Psoas muscle (tissue), 8 donors: Measurements from ENCODE around the gene TRPM2. TPM values are rescaled to one million over a fixed set of nuclear protein-coding genes. Genes with fewer than 3 reads are reported as not detected.

ENCODE experiments used
- ATAC-seq, 4 donors: fragments of 200-7000 bp; cut with Tn5 transposase; one replicate each; pipeline ENCODE4 v1.9.1; 2020; ENCODE audit warnings: moderate library complexity in 3 of 4, mild to moderate bottlenecking in 2 of 4
- DNase-seq, 2 donors: peaks; one replicate each; pipeline ENCODE4 v3.0.0-alpha.2; 2020
- H3K27ac ChIP-seq: fragments of 200-600 bp; one replicate; pipeline ENCODE4 v1.8.0; 2022
- H3K27me3 ChIP-seq, 3 donors: fragments of 200-600 bp in 1 of 3; one replicate each; pipeline versions ENCODE4 v1.6.1 to v1.8.0; 2013 to 2022; ENCODE audit warnings: low read length in 2 of 3, mild to moderate bottlenecking in 2 of 3, moderate library complexity in 1 of 3; ENCODE audit not compliant: insufficient read depth in 3 of 3
- H3K36me3 ChIP-seq, 2 donors: fragments of 200-600 bp in 1 of 2; one replicate each; pipeline versions ENCODE4 v1.6.1 to v1.8.0; 2013 to 2022; ENCODE audit warnings: low read depth in 1 of 2, mild to moderate bottlenecking in 1 of 2, moderate library complexity in 1 of 2; ENCODE audit not compliant: insufficient read depth in 1 of 2
- H3K4me1 ChIP-seq: fragments of 200-600 bp; one replicate; pipeline ENCODE4 v1.8.0; 2022
- H3K4me3 ChIP-seq: fragments of 200-600 bp; one replicate; pipeline ENCODE4 v1.8.0; 2022; ENCODE audit warnings: mild to moderate bottlenecking
- H3K9me3 ChIP-seq: fragments of 200-600 bp; one replicate; pipeline ENCODE4 v1.8.0; 2022
- WGBS, 3 donors: extraction: QIAGEN DNeasy Blood & Tissue Kit; methylation state at CpG; one replicate each; pipeline versions ENCODE4 v1.1.6 to v1.1.7; 2013; 5-methylcytosine and 5-hydroxymethylcytosine counted together
- intact Hi-C, 2 donors: fragments of 100-400 bp; cut with DNase I; formaldehyde crosslinking; loops; one replicate each; pipeline versions ENCODE4 v1.11.0 to v1.14.2; 2022
- polyA plus RNA-seq, 3 donors: library from polyadenylated mRNA; stranded (reverse); fragments of 200-250 nt; gene quantifications; one replicate each; pipeline ENCODE4 v1.2.3, GENCODE V29; 2013
- total RNA-seq, 4 donors: library from RNA; stranded (reverse); fragmentation: NEBNext Ultra II Directional in 2 of 4; extraction: Animal tissue kit (Norgen Biotek cat#: 25700) in 2 of 4; gene quantifications; one replicate each; pipeline versions ENCODE4 v1.2.1 to v1.2.4, GENCODE V29; 2021 to 2023
- TF ChIP-seq, protein P1 (sequence below): fragments of 200-600 bp; IDR thresholded peaks from one replicate; pipeline ENCODE4 v1.8.0; 2022; ENCODE audit warnings: antibody characterized with exemption
- donor health status: healthy with polysubstance abuse.
- donor health status: DM: no; HTN: no; CAD: no; lungs with moderate emphysema.
- donor health status: Bipolar disorder and iron deficiency.
- donor health status: healthy.
- donor health status: DM: yes; HTN: yes; CAD: no.
- donor health status: DM: no; HTN: no; CAD: no.
- donor health status: DM: no; HTN: no; CAD: no.
- donor health status: DM: yes; HTN: yes; CAD: no.

The TRPM2 gene
- total and polyA plus RNA-seq, 7 donors, result 0.08 to 1.7 (median 0.76) TPM

- ATAC-seq, result no peak
- H3K4me3 ChIP-seq, result no peak overlapping the region
- no peaks in the 10 kb centered on the region for H3K4me1 ChIP-seq
- no peak for DNase-seq
- H3K27me3 ChIP-seq, result peaks cover 0 to 17% (median 2%) of the 10 kb centered on the region in 3 donors
- intact Hi-C loops, result no loop called here
- H3K9me3 ChIP-seq, result no peaks in the 10 kb centered on the region
- no peak overlapping the region for H3K27ac ChIP-seq
- 82 to 86% (median 83%) methylated on average over 16 of the region's 16 CpGs for WGBS, 3 donors
- TF ChIP-seq, protein P1, sequence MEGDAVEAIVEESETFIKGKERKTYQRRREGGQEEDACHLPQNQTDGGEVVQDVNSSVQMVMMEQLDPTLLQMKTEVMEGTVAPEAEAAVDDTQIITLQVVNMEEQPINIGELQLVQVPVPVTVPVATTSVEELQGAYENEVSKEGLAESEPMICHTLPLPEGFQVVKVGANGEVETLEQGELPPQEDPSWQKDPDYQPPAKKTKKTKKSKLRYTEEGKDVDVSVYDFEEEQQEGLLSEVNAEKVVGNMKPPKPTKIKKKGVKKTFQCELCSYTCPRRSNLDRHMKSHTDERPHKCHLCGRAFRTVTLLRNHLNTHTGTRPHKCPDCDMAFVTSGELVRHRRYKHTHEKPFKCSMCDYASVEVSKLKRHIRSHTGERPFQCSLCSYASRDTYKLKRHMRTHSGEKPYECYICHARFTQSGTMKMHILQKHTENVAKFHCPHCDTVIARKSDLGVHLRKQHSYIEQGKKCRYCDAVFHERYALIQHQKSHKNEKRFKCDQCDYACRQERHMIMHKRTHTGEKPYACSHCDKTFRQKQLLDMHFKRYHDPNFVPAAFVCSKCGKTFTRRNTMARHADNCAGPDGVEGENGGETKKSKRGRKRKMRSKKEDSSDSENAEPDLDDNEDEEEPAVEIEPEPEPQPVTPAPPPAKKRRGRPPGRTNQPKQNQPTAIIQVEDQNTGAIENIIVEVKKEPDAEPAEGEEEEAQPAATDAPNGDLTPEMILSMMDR, result no peak
- H3K36me3 ChIP-seq, result no peaks in the 10 kb centered on the region
Measured at GRCh38 chr21:44466351-44466954, 113.0 kb downstream of the TRPM2 start.

DNA sequence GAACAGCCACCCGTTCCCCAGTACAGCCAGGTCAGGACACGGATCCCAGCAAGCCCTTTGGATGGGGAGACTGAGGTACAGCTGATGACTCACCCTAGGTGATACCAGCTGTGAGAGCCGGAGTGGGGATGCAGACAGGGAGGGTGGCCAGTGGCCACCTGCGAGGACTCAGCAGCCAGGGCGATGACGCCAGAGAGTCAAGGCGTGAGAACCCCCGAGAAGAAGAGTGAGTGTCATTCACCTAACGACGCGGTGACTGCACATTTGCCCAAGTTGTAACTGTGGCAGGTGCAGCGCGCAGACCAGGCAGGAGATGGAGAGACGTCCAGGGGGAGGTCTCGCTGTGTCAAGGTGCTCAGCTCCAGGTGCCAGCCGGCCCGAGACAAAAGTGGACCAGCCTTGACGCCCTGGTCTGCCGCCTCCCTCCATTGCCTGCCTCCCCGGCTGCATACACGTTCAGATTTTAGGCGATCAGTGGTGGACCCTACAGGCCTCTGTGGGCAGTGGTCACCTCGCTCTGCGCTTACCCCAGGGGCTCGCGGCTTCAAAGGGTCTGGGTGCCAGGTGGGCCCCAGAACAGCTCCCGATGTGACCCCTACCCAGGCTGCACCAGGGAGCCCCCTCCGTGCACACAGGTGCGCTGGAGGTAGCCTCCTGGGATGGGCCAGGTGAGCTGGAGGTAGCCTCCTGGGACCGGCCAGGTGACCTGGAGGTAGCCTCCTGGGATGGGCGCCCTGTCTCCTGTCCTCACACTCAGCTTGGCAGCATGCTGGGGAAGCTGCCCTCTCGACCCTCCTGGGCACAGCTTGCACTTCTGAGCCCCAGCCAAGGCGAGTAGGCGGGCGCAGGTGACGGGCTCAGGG, 113.8 kb downstream of the TRPM2 start:
- TF ChIP-seq, protein P1, result no peak
- H3K9me3 ChIP-seq, result no peaks in the 10 kb centered on the region
- intact Hi-C loops, result no loop called here
- DNase-seq (no peak), ATAC-seq (no peak)
- H3K4me1 ChIP-seq, result no peaks in the 10 kb centered on the region
- H3K27ac ChIP-seq, result no peak overlapping the region
- no peaks in the 10 kb centered on the region for H3K36me3 ChIP-seq
- peaks cover 0 to 18% (median 2%) of the 10 kb centered on the region in 3 donors for H3K27me3 ChIP-seq
- WGBS, 3 donors, result 91 to 94% (median 91%) methylated on average over 35 to 36 of the region's 36 CpGs
- H3K4me3 ChIP-seq, result no peak overlapping the region

GRCh38 chr21:44467859-44468195, 114.4 kb downstream of the TRPM2 start:
- no peak overlapping the region for H3K27ac ChIP-seq
- no peak overlapping the region for H3K4me3 ChIP-seq
- DNase-seq (no peak), ATAC-seq (no peak)
- H3K4me1 ChIP-seq, result no peaks in the 10 kb centered on the region
- H3K9me3 ChIP-seq, result no peaks in the 10 kb centered on the region
- TF ChIP-seq, protein P1, result no peak
- 89 to 93% (median 90%) methylated on average over 15 of the region's 15 CpGs for WGBS, 3 donors
- H3K36me3 ChIP-seq, result no peaks in the 10 kb centered on the region
- intact Hi-C loops, result no loop called here
- peaks cover 0 to 19% (median 2%) of the 10 kb centered on the region in 3 donors for H3K27me3 ChIP-seq

- intact Hi-C loops, result no loop called here
- Histone ChIP-seq H3K36me3 (no peaks in the 10 kb centered on the region), H3K4me1 (no peaks in the 10 kb centered on the region), H3K4me3 (no peak overlapping the region), H3K27ac (no peak overlapping the region), H3K27me3 (peaks cover 0 to 9% (median 0%) of the 10 kb centered on the region in 3 donors), H3K9me3 (no peaks in the 10 kb centered on the region)
- TF ChIP-seq, protein P1, result no peak
- DNase-seq (no peak), ATAC-seq (no peak)
Measured at GRCh38 chr21:44471341-44471740, 117.9 kb downstream of the TRPM2 start.
